BE2C (cell line): ENCODE measurements around the gene SYNPO.

ENCODE experiments used
- DNase-seq: peaks from one replicate; pipeline ENCODE4 v3.0.0-alpha.2; 2020
- H3K27me3 ChIP-seq: fragments of 250-450 bp; sonication (Bioruptor Pico); 2 replicates; pipeline ENCODE4 v1.5.1; 2020; ENCODE audit warnings: mild to moderate bottlenecking
- H3K36me3 ChIP-seq: fragments of 250-450 bp; sonication (Bioruptor Pico); 2 replicates; pipeline ENCODE4 v1.5.1; 2020; ENCODE audit warnings: mild to moderate bottlenecking
- H3K4me1 ChIP-seq: fragments of 250-450 bp; sonication (Bioruptor Pico); 2 replicates; pipeline ENCODE4 v1.5.1; 2020
- H3K4me3 ChIP-seq: 2 replicates; pipeline ENCODE4 v1.5.1; 2011; ENCODE audit warnings: low read depth, low read length
- H3K9me3 ChIP-seq: fragments of 250-450 bp; sonication (Bioruptor Pico); 2 replicates; pipeline ENCODE4 v1.5.1; 2020
- CTCF ChIP-seq: IDR thresholded peaks from 2 replicates; pipeline ENCODE4 v1.5.1; 2012; ENCODE audit warnings: mild to moderate bottlenecking, low read depth, low read length

SYNPO gene

GRCh38 chr5:150628936-150629485 lies 11.4 kb upstream of the SYNPO start:
- TF ChIP-seq CTCF, result no peak
- H3K36me3 ChIP-seq, result no peaks in the 10 kb centered on the region
- no peak overlapping the region for H3K4me3 ChIP-seq
- peaks cover 3% of the 10 kb centered on the region for H3K4me1 ChIP-seq
- no peak for DNase-seq
- H3K9me3 ChIP-seq, result no peaks in the 10 kb centered on the region
- no peaks in the 10 kb centered on the region for H3K27me3 ChIP-seq

- no peaks in the 10 kb centered on the region for H3K9me3 ChIP-seq
- no peaks in the 10 kb centered on the region; the same call in none of the 2 replicates for H3K4me1 ChIP-seq
- H3K4me3 ChIP-seq, result no peak overlapping the region
- no peak for DNase-seq
- no peak for TF ChIP-seq CTCF
- H3K36me3 ChIP-seq, result no peaks in the 10 kb centered on the region
- no peaks in the 10 kb centered on the region for H3K27me3 ChIP-seq
Observed at GRCh38 chr5:150630016-150630415, 10.4 kb upstream of the SYNPO start.

- H3K36me3 ChIP-seq, result no peaks in the 10 kb centered on the region
- no peaks in the 10 kb centered on the region for H3K9me3 ChIP-seq
- H3K4me1 ChIP-seq, result peaks cover under 1% of the 10 kb centered on the region
- no peaks in the 10 kb centered on the region for H3K27me3 ChIP-seq
- no peak for DNase-seq
- no peak overlapping the region for H3K4me3 ChIP-seq
- no peak for TF ChIP-seq CTCF
Observed at GRCh38 chr5:150630461-150631325, 9.8 kb upstream of the SYNPO start.

GRCh38 chr5:150631326-150631701 lies 9.1 kb upstream of the SYNPO start:
- H3K4me1 ChIP-seq, result peaks cover 7% of the 10 kb centered on the region
- no peak for TF ChIP-seq CTCF
- H3K4me3 ChIP-seq, result no peak overlapping the region
- H3K36me3 ChIP-seq, result no peaks in the 10 kb centered on the region
- no peaks in the 10 kb centered on the region for H3K27me3 ChIP-seq
- no peaks in the 10 kb centered on the region for H3K9me3 ChIP-seq
- DNase-seq, result no peak

- H3K4me3 ChIP-seq, result no peak overlapping the region
- TF ChIP-seq CTCF, result no peak
- no peaks in the 10 kb centered on the region for H3K36me3 ChIP-seq
- no peaks in the 10 kb centered on the region for H3K27me3 ChIP-seq
- no peaks in the 10 kb centered on the region for H3K9me3 ChIP-seq
- H3K4me1 ChIP-seq, result peaks cover 16% of the 10 kb centered on the region
- no peak for DNase-seq
Observed at GRCh38 chr5:150632305-150633160, 7.9 kb upstream of the SYNPO start.
